NCI-H146 treated with DMSO at 0.1 percent for 48 hours (cell line): ENCODE data around the gene C19orf38.

ENCODE experiments used
- DNase-seq: peaks from one replicate; lab custom pipeline; 2025; ENCODE audit not compliant: unreplicated experiment; lab: John Stamatoyannopoulos, UW

C19orf38 gene

GRCh38 chr19:10899151-10899653 is 51.0 kb downstream of the C19orf38 start:
- DNase-seq: no peak

- DNase-seq: no peak
Measured at GRCh38 chr19:10907925-10908324, 59.7 kb downstream of the C19orf38 start.

- no peak for DNase-seq
Measured at GRCh38 chr19:10908380-10908960, 60.3 kb downstream of the C19orf38 start.

GRCh38 chr19:10911579-10912363 is 63.6 kb downstream of the C19orf38 start:
- no peak for DNase-seq

GRCh38 chr19:10912619-10913018 is 64.4 kb downstream of the C19orf38 start:
- no peak for DNase-seq

- DNase-seq: no peak
Measured at GRCh38 chr19:10913716-10914340, 65.6 kb downstream of the C19orf38 start.

- no peak for DNase-seq
Measured at GRCh38 chr19:10915130-10916091, 67.2 kb downstream of the C19orf38 start.

GRCh38 chr19:10916602-10917001 is 68.4 kb downstream of the C19orf38 start:
- DNase-seq: no peak

GRCh38 chr19:10918359-10918758 is 70.1 kb downstream of the C19orf38 start:
- no peak for DNase-seq
